BLaER1 treated with 17β-estradiol and CSF1 and Interleukin-3, amounts not matched to agents 10 nM and 100 nM (cell line): ENCODE results near the gene MATN1.
"Not testable (repeated sequence)": the region's sequence is repeated elsewhere in the genome, so short reads cannot be mapped to it uniquely, and the experiment has no call there.

Source experiments
- H3K27ac ChIP-seq, 11 experiments: shearing (Covaris generic); formaldehyde crosslinking; 2 replicates each; pipeline ENCODE4 v1.8.1; 2022
- H3K27me3 ChIP-seq, 11 experiments: shearing (Covaris generic); formaldehyde crosslinking; 2 replicates each; pipeline ENCODE4 v1.8.1; 2022
- H3K36me3 ChIP-seq, 11 experiments: shearing (Covaris generic); formaldehyde crosslinking; 2 replicates each; pipeline ENCODE4 v1.8.1; 2022
- H3K4me1 ChIP-seq, 10 experiments: shearing (Covaris generic); formaldehyde crosslinking; 2 replicates each; pipeline ENCODE4 v1.8.1; 2022
- H3K4me2 ChIP-seq, 11 experiments: shearing (Covaris generic); formaldehyde crosslinking; 2 replicates each; pipeline ENCODE4 v1.8.1; 2022
- H3K4me3 ChIP-seq, 10 experiments: shearing (Covaris generic); formaldehyde crosslinking; 2 replicates each; pipeline ENCODE4 v1.8.1; 2022
- H3K9ac ChIP-seq, 11 experiments: shearing (Covaris generic); formaldehyde crosslinking; 2 replicates each; pipeline ENCODE4 v1.8.1; 2022
- H3K9me3 ChIP-seq, 11 experiments: shearing (Covaris generic); formaldehyde crosslinking; replicated peaks in 1 of 11; 2 replicates each; pipeline ENCODE4 v1.8.1; 2022
- H4K20me1 ChIP-seq, 11 experiments: shearing (Covaris generic); formaldehyde crosslinking; 2 replicates each; pipeline ENCODE4 v1.8.1; 2022
- Cebpa-rat ChIP-seq, 11 experiments: shearing (Covaris generic); IDR thresholded peaks; 2 replicates each; pipeline ENCODE4 v1.8.1; 2022

The MATN1 gene

GRCh38 chr1:30693366-30693765, 30.0 kb downstream of the MATN1 start:
- Histone ChIP-seq H3K9ac (no peak overlapping the region), H3K4me3 (no peak overlapping the region), H3K9me3 (0 out of 22 replicates have a peak, but pooled peaks cover 0 to 6% (median 0%) of the 10 kb centered on the region in 11 experiments), H3K36me3 (no peaks in the 10 kb centered on the region), H3K4me1 (peaks cover 4 to 48% (median 38%) of the 10 kb centered on the region in 10 experiments; a peak in 18 of 20 replicates), H3K27ac (peak overlapping the region in 1 of 11 experiments; percentile 32; a peak in 1 of 22 replicates), H3K27me3 (no peaks in the 10 kb centered on the region), H4K20me1 (no peaks in the 10 kb centered on the region), H3K4me2 (peak overlapping the region in 7 of 11 experiments; percentile 17 to 50 (median 40); a peak in 6 of 22 replicates)
- TF ChIP-seq Cebpa-rat (IDR thresholded peaks at IDR 0.05): no peak

GRCh38 chr1:30692948-30693301, 30.5 kb downstream of the MATN1 start:
- no peak for TF ChIP-seq Cebpa-rat (IDR thresholded peaks at IDR 0.05)
- Histone ChIP-seq H4K20me1 (no peaks in the 10 kb centered on the region), H3K4me3 (no peak overlapping the region), H3K4me2 (peak overlapping the region in 8 of 11 experiments; percentile 17 to 50 (median 39); a peak in 9 of 22 replicates), H3K27ac (peak overlapping the region in 1 of 11 experiments; percentile 32; a peak in 1 of 22 replicates), H3K27me3 (no peaks in the 10 kb centered on the region), H3K9ac (no peak overlapping the region), H3K36me3 (no peaks in the 10 kb centered on the region), H3K9me3 (0 out of 22 replicates have a peak, but pooled peaks cover 0 to 6% (median 0%) of the 10 kb centered on the region in 11 experiments), H3K4me1 (peaks cover 4 to 44% (median 33%) of the 10 kb centered on the region in 10 experiments; a peak in 18 of 20 replicates)

DNA sequence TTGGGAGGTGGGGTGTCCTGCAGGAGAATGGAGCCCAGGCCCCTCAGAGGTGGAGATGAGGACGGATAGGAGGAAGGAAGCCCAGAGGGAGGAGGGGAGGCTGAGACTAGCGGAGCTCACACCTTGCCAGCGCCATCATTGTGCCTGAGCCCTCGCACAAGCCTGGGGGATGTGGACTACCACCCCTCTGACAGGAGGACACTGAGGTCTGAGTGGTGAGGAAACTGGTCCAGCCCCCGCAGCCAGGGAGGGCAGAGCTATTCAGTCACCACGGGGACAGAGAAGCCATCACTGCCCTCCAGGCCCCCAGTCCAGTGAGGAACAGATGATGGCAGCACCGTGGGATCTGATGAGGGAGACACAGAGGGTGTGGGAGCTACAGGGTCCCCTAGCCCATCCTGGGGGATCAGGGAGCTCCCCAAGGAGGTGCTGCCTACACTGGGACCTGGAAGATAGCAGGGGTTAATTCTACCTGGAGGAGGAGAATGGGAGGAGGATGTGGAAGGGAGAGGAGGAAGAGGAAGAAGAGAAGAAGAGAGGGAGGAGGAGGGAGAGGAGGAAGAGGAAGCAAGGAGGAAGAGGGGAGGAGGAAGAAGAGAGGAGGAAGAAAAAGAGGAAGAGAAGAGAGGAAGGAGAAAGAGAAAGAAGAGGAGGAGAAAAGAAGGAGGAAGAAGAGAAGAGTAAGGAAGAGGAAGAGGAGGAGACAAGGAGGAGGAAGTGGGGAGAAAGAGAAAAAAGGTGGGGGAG, 31.0 kb downstream of the MATN1 start:
- H3K27ac ChIP-seq: 0 out of 22 replicates have a peak overlapping the region, but pooled peaks of 1 of the 11 experiments have one; percentile 32
- H3K4me2 ChIP-seq: peak overlapping the region in 7 of 11 experiments; percentile 17 to 50 (median 38); a peak in 7 of 22 replicates
- no peak for TF ChIP-seq Cebpa-rat (IDR thresholded peaks at IDR 0.05)

DNA sequence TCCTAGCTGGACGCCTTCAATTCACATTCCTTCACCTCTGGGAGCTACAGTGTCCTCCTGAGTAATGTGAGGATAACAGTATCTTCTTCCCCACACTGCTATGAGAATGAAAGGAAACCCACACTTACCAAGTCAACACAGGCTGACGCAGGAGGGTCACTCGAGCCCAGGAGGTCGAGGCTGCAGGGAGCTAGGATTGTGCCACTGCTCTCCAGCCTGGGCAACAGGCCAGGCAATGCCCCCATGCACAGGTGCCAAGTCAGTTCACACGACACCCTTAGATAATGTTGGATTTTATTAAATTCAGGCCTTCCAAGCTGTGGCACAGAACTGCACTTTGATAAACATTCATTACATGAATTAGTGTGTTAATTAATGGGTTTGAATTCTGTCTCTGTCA, 31.9 kb downstream of the MATN1 start:
- Histone ChIP-seq H3K9me3 (0 out of 22 replicates have a peak, but pooled peaks cover 0 to 6% (median 0%) of the 10 kb centered on the region in 11 experiments), H4K20me1 (no peaks in the 10 kb centered on the region), H3K9ac (no peak overlapping the region), H3K27ac (no peak overlapping the region), H3K36me3 (no peaks in the 10 kb centered on the region), H3K4me3 (no peak overlapping the region), H3K27me3 (peaks cover 0 to 10% (median 4%) of the 10 kb centered on the region in 11 experiments; a peak in 13 of 22 replicates), H3K4me1 (peaks cover 4 to 39% (median 28%) of the 10 kb centered on the region in 10 experiments; a peak in 18 of 20 replicates), H3K4me2 (no peak overlapping the region)
- TF ChIP-seq Cebpa-rat (IDR thresholded peaks at IDR 0.05): no peak

More for the DNA sequence above, 31.0 kb downstream of the MATN1 start:
- H3K36me3 ChIP-seq: no peaks in the 10 kb centered on the region
- H3K4me3 ChIP-seq: no peak overlapping the region
- no peak overlapping the region for H3K9ac ChIP-seq
- 0 out of 22 replicates have a peak, but pooled peaks cover 0 to 6% (median 0%) of the 10 kb centered on the region in 11 experiments for H3K9me3 ChIP-seq
- peaks cover 0 to 1% (median 0%) of the 10 kb centered on the region in 11 experiments; a peak in 2 of 22 replicates for H3K27me3 ChIP-seq
- H4K20me1 ChIP-seq: no peaks in the 10 kb centered on the region
- H3K4me1 ChIP-seq: peaks cover 4 to 39% (median 28%) of the 10 kb centered on the region in 10 experiments; a peak in 18 of 20 replicates

DNA sequence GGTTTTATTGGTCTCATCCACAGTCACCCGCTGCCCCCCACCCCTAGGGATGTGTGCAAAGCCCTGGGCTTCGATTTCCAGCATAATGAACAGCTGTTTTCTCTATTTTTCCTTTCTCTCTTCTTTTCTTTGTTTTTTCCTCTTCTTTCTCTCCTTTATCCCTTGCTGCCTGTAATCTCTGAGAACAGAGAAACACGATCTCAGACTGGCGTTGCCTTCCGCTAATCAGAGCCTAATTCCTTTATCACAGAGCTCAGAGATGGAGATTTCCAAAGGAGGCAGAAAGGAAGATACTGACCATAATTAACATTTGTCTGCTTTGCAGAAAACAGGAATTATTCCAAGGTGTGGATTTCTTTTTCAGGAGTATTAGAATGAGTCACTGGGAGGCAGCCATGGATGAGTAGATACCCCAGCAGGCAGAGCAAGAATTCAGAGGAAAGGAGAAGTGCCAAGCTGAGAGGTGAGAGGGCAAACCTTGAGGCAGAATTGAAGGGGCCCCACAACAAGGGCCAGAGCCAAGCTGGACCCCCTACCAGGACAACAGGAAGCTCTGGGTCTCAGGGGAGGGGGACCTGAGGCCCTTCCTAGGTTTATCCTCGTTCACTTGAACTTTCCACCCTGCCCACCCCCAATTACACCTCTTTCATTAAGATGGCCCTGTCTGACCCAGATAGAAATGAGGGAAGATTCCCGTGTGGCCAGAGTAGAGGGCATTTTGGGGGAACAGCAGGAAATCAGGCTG, 33.3 kb downstream of the MATN1 start:
- no peak for TF ChIP-seq Cebpa-rat (IDR thresholded peaks at IDR 0.05)
- H3K9ac ChIP-seq: no peak overlapping the region
- H4K20me1 ChIP-seq: no peaks in the 10 kb centered on the region
- H3K27me3 ChIP-seq: peaks cover 13 to 24% (median 19%) of the 10 kb centered on the region in 11 experiments
- H3K27ac ChIP-seq: no peak overlapping the region
- peaks cover 2 to 39% (median 28%) of the 10 kb centered on the region in 10 experiments; a peak in 18 of 20 replicates for H3K4me1 ChIP-seq
- H3K9me3 ChIP-seq: 0 out of 22 replicates have a peak, but pooled peaks cover 0 to 6% (median 0%) of the 10 kb centered on the region in 11 experiments
- H3K4me3 ChIP-seq: no peak overlapping the region
- H3K36me3 ChIP-seq: no peaks in the 10 kb centered on the region
- peak overlapping the region in 9 of 11 experiments; percentile 14 to 82 (median 66); a peak in 16 of 22 replicates for H3K4me2 ChIP-seq

- Histone ChIP-seq H3K4me2 (peak overlapping the region; percentile 12 to 82 (median 65); a peak in 17 of 22 replicates), H3K4me1 (peaks cover 0 to 39% (median 28%) of the 10 kb centered on the region in 10 experiments; a peak in 18 of 20 replicates), H3K27me3 (peaks cover 22 to 34% (median 28%) of the 10 kb centered on the region in 11 experiments), H3K4me3 (no peak overlapping the region), H3K9me3 (0 out of 22 replicates have a peak, but pooled peaks cover 0 to 6% (median 0%) of the 10 kb centered on the region in 11 experiments), H3K27ac (no peak overlapping the region), H3K36me3 (no peaks in the 10 kb centered on the region), H4K20me1 (no peaks in the 10 kb centered on the region; a peak in 1 of 22 replicates), H3K9ac (no peak overlapping the region)
- no peak for TF ChIP-seq Cebpa-rat (IDR thresholded peaks at IDR 0.05)
Observed at GRCh38 chr1:30688920-30689794, 34.2 kb downstream of the MATN1 start.

DNA sequence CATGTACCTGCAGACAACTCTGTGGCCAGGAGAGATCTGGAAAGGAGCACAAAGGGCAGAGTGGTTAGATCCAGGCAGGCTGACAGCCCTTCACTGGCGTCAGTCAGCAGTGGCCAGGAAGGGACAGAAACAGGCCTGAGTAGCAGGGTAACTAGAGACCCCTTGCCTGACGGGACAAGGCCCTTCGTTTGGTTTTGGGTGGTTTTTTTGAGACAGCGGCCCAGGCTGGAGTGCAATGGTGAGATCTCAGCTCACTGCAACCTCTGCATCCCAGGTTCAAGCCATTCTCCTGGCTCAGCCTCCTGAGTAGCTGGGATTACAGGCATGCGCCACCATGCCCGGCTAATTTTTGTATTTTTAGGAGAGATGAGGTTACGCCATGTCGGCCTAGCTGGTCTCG, 34.9 kb downstream of the MATN1 start:
- H3K9ac ChIP-seq, H3K36me3 ChIP-seq, H4K20me1 ChIP-seq, H3K4me3 ChIP-seq, H3K9me3 ChIP-seq, H3K27ac ChIP-seq: not testable (repeated sequence)
- peak overlapping the region in 5 of 11 experiments; percentile 20 to 82 (median 68); a peak in 4 of 22 replicates for H3K4me2 ChIP-seq
- peaks cover 0 to 39% (median 28%) of the 10 kb centered on the region in 10 experiments; a peak in 18 of 20 replicates for H3K4me1 ChIP-seq
- H3K27me3 ChIP-seq: peaks cover 22 to 40% (median 32%) of the 10 kb centered on the region in 11 experiments

DNA sequence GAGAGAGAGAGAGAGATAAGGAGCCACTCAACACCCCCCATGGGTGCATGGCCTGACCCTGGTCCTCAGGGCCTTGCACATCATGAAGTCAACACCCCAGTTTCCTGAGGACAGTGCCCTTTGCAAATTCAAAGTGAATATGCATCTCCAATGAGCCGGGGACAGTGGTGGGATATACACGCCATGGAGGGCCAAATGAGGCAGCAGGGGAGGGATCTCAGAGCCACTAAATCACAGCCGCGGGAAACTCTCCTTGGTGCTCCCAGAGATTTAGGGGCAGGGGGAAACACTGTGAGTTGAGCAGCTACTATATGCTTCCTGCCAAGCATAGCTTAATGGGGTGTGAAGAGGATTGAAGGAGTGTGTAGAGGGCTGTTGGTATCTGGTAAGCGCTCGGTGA, 35.5 kb downstream of the MATN1 start:
- H3K4me3 ChIP-seq: no peak overlapping the region
- peaks cover 0 to 35% (median 22%) of the 10 kb centered on the region in 10 experiments; a peak in 17 of 20 replicates for H3K4me1 ChIP-seq
- no peak for TF ChIP-seq Cebpa-rat (IDR thresholded peaks at IDR 0.05)
- H3K9ac ChIP-seq: no peak overlapping the region
- H4K20me1 ChIP-seq: no peaks in the 10 kb centered on the region; a peak in 1 of 22 replicates
- H3K4me2 ChIP-seq: no peak overlapping the region
- H3K27ac ChIP-seq: no peak overlapping the region
- H3K27me3 ChIP-seq: peaks cover 22 to 40% (median 34%) of the 10 kb centered on the region in 11 experiments
- H3K9me3 ChIP-seq: 0 out of 22 replicates have a peak, but pooled peaks cover 0 to 3% (median 0%) of the 10 kb centered on the region in 11 experiments
- no peaks in the 10 kb centered on the region for H3K36me3 ChIP-seq
